ENCODE results near the gene ZFP92. TPM values are rescaled to one million over a fixed set of nuclear protein-coding genes. Genes with fewer than 3 reads are reported as not detected.

The ZFP92 gene
- total RNA-seq, 1 donor from 2014 or later = 2.4 TPM

GRCh38 chrX:153406903-153407302 is 4.4 kb upstream of the ZFP92 start:
- H3K4me1 Mint-ChIP-seq (ENCODE audit: low read depth) = no peaks in the 10 kb centered on the region
- no peak overlapping the region for H3K4me3 Mint-ChIP-seq
- H3K27ac Mint-ChIP-seq = no peak overlapping the region
- intact Hi-C loops (cut with micrococcal nuclease) = no loop called here
- H3K9me3 Mint-ChIP-seq = no peaks in the 10 kb centered on the region
- H3K27me3 Mint-ChIP-seq (ENCODE audit: insufficient read depth) = peaks cover 8% of the 10 kb centered on the region
- no peaks in the 10 kb centered on the region for H3K36me3 Mint-ChIP-seq (ENCODE audit: low read depth)
- DNase-seq (ENCODE audit: low spot score) = no peak

DNA sequence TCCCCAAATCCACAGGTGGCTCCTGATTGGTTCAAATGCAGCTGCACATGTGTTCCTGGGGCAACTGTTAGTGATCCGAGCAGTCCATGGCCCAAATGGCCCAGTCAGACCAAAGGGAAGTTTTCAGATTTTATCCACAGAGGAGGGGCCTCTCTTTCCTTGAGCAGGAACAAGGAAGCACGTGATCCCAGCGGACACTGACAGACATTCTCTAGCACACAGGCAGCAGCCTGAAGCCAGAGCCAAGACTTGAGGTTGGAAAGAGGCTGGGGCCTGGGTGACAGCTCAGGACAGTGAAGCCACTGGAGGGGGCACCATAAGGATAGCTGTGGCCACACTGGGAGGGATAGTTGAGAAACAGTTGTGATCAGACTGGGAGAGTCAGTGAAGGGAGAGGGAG is 3.5 kb upstream of the ZFP92 start:
- Mint-ChIP-seq H3K9me3 (no peaks in the 10 kb centered on the region), H3K27me3 (ENCODE audit: insufficient read depth) (peaks cover 8% of the 10 kb centered on the region), H3K4me1 (ENCODE audit: low read depth) (no peaks in the 10 kb centered on the region), H3K27ac (no peak overlapping the region), H3K36me3 (ENCODE audit: low read depth) (no peaks in the 10 kb centered on the region), H3K4me3 (no peak overlapping the region)
- DNase-seq (ENCODE audit: low spot score) = no peak
- intact Hi-C loops (cut with micrococcal nuclease) = no loop called here

- no peak overlapping the region for H3K27ac Mint-ChIP-seq
- H3K4me1 Mint-ChIP-seq (ENCODE audit: low read depth) = no peaks in the 10 kb centered on the region
- H3K9me3 Mint-ChIP-seq = no peaks in the 10 kb centered on the region
Measured at GRCh38 chrX:153408221-153408721, 3.0 kb upstream of the ZFP92 start.

GRCh38 chrX:153408871-153409351 is 2.4 kb upstream of the ZFP92 start:
- Mint-ChIP-seq H3K9me3 (no peaks in the 10 kb centered on the region), H3K4me1 (ENCODE audit: low read depth) (no peaks in the 10 kb centered on the region), H3K27me3 (ENCODE audit: insufficient read depth) (peaks cover 4% of the 10 kb centered on the region), H3K27ac (no peak overlapping the region), H3K36me3 (ENCODE audit: low read depth) (no peaks in the 10 kb centered on the region), H3K4me3 (no peak overlapping the region)
- intact Hi-C loops (cut with micrococcal nuclease) = no loop called here
- DNase-seq (ENCODE audit: low spot score) = no peak

More at GRCh38 chrX:153408221-153408721, 3.0 kb upstream of the ZFP92 start:
- no peak for DNase-seq (ENCODE audit: low spot score)
- intact Hi-C loops (cut with micrococcal nuclease) = no loop called here
- Mint-ChIP-seq H3K27me3 (ENCODE audit: insufficient read depth) (peaks cover 6% of the 10 kb centered on the region), H3K36me3 (ENCODE audit: low read depth) (no peaks in the 10 kb centered on the region), H3K4me3 (no peak overlapping the region)

DNA sequence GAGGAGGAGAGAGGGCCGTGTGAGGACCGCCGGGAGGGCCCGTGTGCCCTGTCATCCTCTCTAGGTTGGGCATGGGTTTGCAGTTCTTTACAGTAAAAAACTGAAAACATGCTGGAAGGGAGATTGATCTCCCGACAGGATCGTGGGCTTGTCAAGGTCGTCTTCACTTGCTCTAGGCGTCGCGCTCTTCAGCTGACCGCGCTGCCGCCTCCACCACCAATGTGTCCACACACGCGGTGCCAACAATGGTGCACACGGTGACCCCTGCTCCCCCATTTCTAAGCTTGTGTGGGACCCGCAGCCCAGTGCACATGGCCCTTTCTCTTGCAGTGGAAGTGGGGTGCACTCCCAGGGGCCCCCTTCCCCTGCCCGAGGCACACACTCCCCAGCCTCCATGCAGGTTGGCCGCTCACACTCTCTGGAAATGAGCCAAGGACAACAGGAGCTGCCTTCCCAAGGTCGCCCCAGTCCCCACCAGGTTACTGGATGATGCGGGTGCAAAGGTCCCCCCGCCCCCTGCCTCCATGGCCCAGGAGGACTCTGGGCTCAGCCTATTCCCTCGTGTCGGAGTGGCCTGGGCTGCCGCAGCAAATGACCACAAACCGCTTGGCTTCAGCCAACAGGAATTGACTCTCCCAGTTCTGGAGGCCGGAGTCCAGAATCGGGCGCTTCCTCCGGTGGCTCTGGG is 1.7 kb upstream of the ZFP92 start:
- no peaks in the 10 kb centered on the region for H3K36me3 Mint-ChIP-seq (ENCODE audit: low read depth)
- no peaks in the 10 kb centered on the region for H3K9me3 Mint-ChIP-seq
- H3K4me3 Mint-ChIP-seq = no peak overlapping the region
- H3K27me3 Mint-ChIP-seq (ENCODE audit: insufficient read depth) = peaks cover 4% of the 10 kb centered on the region
- H3K27ac Mint-ChIP-seq = no peak overlapping the region
- intact Hi-C loops (cut with micrococcal nuclease) = loop anchor here (2.0 kb wide), 2 partner anchors 61 to 73 kb away; partner anchors contain the start of gene HAUS7
- no peak for DNase-seq (ENCODE audit: low spot score)
- H3K4me1 Mint-ChIP-seq (ENCODE audit: low read depth) = no peaks in the 10 kb centered on the region

DNA sequence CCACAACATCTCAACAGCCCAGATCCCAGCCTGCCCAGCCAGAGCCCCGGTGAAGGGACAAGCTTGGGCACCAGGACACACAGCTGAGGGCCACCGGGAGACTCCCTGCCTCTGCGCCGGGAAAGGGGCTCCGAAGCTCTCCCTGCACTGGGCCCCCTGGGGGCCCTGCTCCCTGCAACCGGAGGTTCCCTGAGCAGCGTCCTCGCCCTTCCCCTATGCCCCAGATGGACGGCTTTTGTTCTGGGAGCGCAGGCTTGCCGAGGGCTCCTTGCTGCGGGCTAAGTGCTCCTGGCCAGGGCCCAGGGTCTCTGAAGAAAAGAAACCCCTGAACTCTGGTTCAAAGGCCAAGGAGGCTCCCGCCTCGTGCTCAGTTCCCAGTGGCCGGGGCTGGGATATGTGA is 899 bp upstream of the ZFP92 start:
- Mint-ChIP-seq H3K9me3 (no peaks in the 10 kb centered on the region), H3K4me1 (ENCODE audit: low read depth) (no peaks in the 10 kb centered on the region), H3K27me3 (ENCODE audit: insufficient read depth) (peaks cover 4% of the 10 kb centered on the region), H3K36me3 (ENCODE audit: low read depth) (no peaks in the 10 kb centered on the region), H3K4me3 (no peak overlapping the region), H3K27ac (no peak overlapping the region)
- intact Hi-C loops (cut with micrococcal nuclease) = loop anchor here (2.0 kb wide), 2 partner anchors 60 to 74 kb away; partner anchors contain the start of gene HAUS7
- DNase-seq (ENCODE audit: low spot score) = no peak

- no peaks in the 10 kb centered on the region for H3K4me1 Mint-ChIP-seq (ENCODE audit: low read depth)
- peak overlapping the region; percentile 77 for H3K4me3 Mint-ChIP-seq
- H3K9me3 Mint-ChIP-seq = no peaks in the 10 kb centered on the region
- H3K27ac Mint-ChIP-seq = no peak overlapping the region
- DNase-seq (ENCODE audit: low spot score) = no peak
- H3K27me3 Mint-ChIP-seq (ENCODE audit: insufficient read depth) = peaks cover 4% of the 10 kb centered on the region
- intact Hi-C loops (cut with micrococcal nuclease) = loop anchor here (2.0 kb wide), 2 partner anchors 60 to 74 kb away; partner anchors contain the start of gene HAUS7
- no peaks in the 10 kb centered on the region for H3K36me3 Mint-ChIP-seq (ENCODE audit: low read depth)
Measured at GRCh38 chrX:153410888-153411254, 401 bp upstream of the ZFP92 start.

- Mint-ChIP-seq H3K27ac (peak overlapping the region; percentile 44), H3K4me3 (peak overlapping the region; percentile 77), H3K4me1 (ENCODE audit: low read depth) (no peaks in the 10 kb centered on the region), H3K27me3 (ENCODE audit: insufficient read depth) (no peaks in the 10 kb centered on the region), H3K36me3 (ENCODE audit: low read depth) (no peaks in the 10 kb centered on the region), H3K9me3 (no peaks in the 10 kb centered on the region)
- no peak for DNase-seq (ENCODE audit: low spot score)
- intact Hi-C loops (cut with micrococcal nuclease) = loop anchor here (2.0 kb wide), 2 partner anchors 59 to 75 kb away; partner anchors contain the start of gene HAUS7
Measured at GRCh38 chrX:153411988-153412574, 809 bp downstream of the ZFP92 start.

- no peak for DNase-seq (ENCODE audit: low spot score)
- peak overlapping the region; percentile 77 for H3K4me3 Mint-ChIP-seq
Measured at GRCh38 chrX:153412746-153413720, 1.8 kb downstream of the ZFP92 start.

DNA sequence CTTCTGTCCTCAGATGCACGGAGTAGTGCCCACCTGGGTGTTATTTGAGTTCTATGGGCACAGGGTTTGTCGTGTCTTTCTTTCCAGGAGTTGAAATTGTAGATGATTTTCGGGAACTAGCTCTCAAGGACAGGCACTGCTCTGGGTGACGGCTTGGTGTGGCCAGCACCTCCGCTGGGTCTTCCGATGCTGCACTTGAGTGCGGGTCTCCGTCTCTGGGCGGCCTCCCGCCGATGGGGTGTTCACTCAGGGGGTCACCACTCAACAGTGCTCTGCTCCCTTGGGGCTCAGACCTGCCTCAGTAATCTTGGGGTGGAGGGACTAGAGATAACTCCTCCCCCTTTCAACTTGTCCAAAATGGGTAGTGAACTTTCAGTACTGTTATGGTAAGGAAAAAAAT is 2.5 kb downstream of the ZFP92 start:
- no peaks in the 10 kb centered on the region for H3K9me3 Mint-ChIP-seq
- no peaks in the 10 kb centered on the region for H3K36me3 Mint-ChIP-seq (ENCODE audit: low read depth)
- intact Hi-C loops (cut with micrococcal nuclease) = no loop called here
- H3K27me3 Mint-ChIP-seq (ENCODE audit: insufficient read depth) = no peaks in the 10 kb centered on the region
- no peaks in the 10 kb centered on the region for H3K4me1 Mint-ChIP-seq (ENCODE audit: low read depth)
- DNase-seq (ENCODE audit: low spot score) = no peak
- no peak overlapping the region for H3K27ac Mint-ChIP-seq
- no peak overlapping the region for H3K4me3 Mint-ChIP-seq

More at GRCh38 chrX:153412746-153413720, 1.8 kb downstream of the ZFP92 start:
- H3K27ac Mint-ChIP-seq = no peak overlapping the region
- H3K36me3 Mint-ChIP-seq (ENCODE audit: low read depth) = no peaks in the 10 kb centered on the region
- H3K9me3 Mint-ChIP-seq = no peaks in the 10 kb centered on the region
- no peaks in the 10 kb centered on the region for H3K27me3 Mint-ChIP-seq (ENCODE audit: insufficient read depth)
- no peaks in the 10 kb centered on the region for H3K4me1 Mint-ChIP-seq (ENCODE audit: low read depth)
- intact Hi-C loops (cut with micrococcal nuclease) = no loop called here

- no peaks in the 10 kb centered on the region for H3K27me3 Mint-ChIP-seq (ENCODE audit: insufficient read depth)
- H3K4me1 Mint-ChIP-seq (ENCODE audit: low read depth) = no peaks in the 10 kb centered on the region
- no peak overlapping the region for H3K27ac Mint-ChIP-seq
- H3K9me3 Mint-ChIP-seq = no peaks in the 10 kb centered on the region
- no peaks in the 10 kb centered on the region for H3K36me3 Mint-ChIP-seq (ENCODE audit: low read depth)
- intact Hi-C loops (cut with micrococcal nuclease) = no loop called here
- no peak for DNase-seq (ENCODE audit: low spot score)
- H3K4me3 Mint-ChIP-seq = no peak overlapping the region
Measured at GRCh38 chrX:153414856-153415510, 3.7 kb downstream of the ZFP92 start.

DNA sequence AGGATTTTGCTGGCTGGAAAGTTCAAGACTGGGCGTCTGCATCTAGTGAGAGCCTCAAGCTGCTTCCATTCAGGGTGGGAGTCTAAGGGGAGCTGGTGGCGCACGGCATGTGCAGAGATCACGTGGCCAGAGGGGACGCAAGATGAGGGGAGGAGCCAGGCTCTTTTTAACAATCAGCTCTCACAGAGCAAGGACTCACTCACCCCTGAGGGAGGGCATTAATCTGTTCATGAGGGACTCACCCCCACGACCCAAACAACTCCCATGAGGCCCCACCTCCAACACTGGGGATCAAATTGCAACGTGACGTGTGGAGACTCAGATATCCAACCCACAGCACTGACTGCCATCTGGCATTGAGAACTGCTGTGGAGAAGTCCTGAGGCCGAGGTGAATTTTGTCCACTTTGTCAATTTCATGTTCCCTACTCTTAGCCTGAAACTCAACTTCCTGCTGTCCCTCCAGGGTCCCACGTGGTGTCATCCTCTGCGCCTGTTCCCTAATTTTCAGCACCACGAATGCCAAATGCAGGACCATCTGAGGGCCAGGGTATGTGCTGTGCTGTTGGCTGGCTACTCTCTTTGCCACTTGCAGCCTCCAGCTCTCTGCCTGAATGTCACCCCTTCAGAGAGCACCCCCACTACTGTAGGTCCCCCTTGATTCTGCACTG is 5.6 kb downstream of the ZFP92 start:
- Mint-ChIP-seq H3K4me1 (ENCODE audit: low read depth) (no peaks in the 10 kb centered on the region), H3K4me3 (no peak overlapping the region), H3K27me3 (ENCODE audit: insufficient read depth) (no peaks in the 10 kb centered on the region)

More for the DNA sequence above, 5.6 kb downstream of the ZFP92 start:
- Mint-ChIP-seq H3K36me3 (ENCODE audit: low read depth) (no peaks in the 10 kb centered on the region), H3K9me3 (no peaks in the 10 kb centered on the region), H3K27ac (no peak overlapping the region)
- intact Hi-C loops (cut with micrococcal nuclease) = no loop called here
- no peak for DNase-seq (ENCODE audit: low spot score)

All from activated T-helper 1 cell treated with anti-CD3 and anti-CD28 coated beads, Interleukin-12 subunit alpha, Interleukin-12 subunit beta, Interleukin-2, Interleukin-4 antibody, amounts not matched to agents 30 ng/mL and 10 ng/mL and 1 ng/mL, durations not matched to agents 14 hours and 24 hours and 36 hours (primary cell).